Neutrophil (primary cell): ENCODE data around the gene PLA2G6.
"Not testable (repeated sequence)": the region's sequence is repeated elsewhere in the genome, so short reads cannot be mapped to it uniquely, and the experiment has no call there.

Experiments
- H3K27ac ChIP-seq: fragments of 200-600 bp; sonication (generic); 2 replicates; pipeline ENCODE4 v1.5.1; 2016; ENCODE audit warnings: mild to moderate bottlenecking, moderate library complexity
- H3K27me3 ChIP-seq: fragments of 200-600 bp; sonication (generic); 2 replicates; pipeline ENCODE4 v1.6.0; 2016; ENCODE audit warnings: mild to moderate bottlenecking
- H3K36me3 ChIP-seq: fragments of 200-600 bp; sonication (generic); 2 replicates; pipeline ENCODE4 v1.5.1; 2017
- H3K4me1 ChIP-seq, 2 experiments: fragments of 200-600 bp in 1 of 2; sonication (generic) in 1 of 2; 1 replicate in 1 of 2; 2 replicates in 1 of 2; pipeline versions ENCODE4 v1.5.1 to v1.6.1; 2013 to 2016; ENCODE audit warnings: low read depth in 1 of 2, low read length in 1 of 2, mild to moderate bottlenecking in 1 of 2, moderate library complexity in 1 of 2; ENCODE audit not compliant: control insufficient read depth in 1 of 2, insufficient read depth in 1 of 2
- H3K4me3 ChIP-seq, 2 experiments: fragments of 200-600 bp in 1 of 2; sonication (generic) in 1 of 2; 1 replicate in 1 of 2; 2 replicates in 1 of 2; pipeline ENCODE4 v1.5.1; 2013 to 2016; ENCODE audit warnings: low read depth in 1 of 2, low read length in 1 of 2, mild to moderate bottlenecking in 1 of 2, moderate library complexity in 1 of 2
- H3K9me3 ChIP-seq: fragments of 200-600 bp; sonication (generic); 2 replicates; pipeline ENCODE4 v1.5.1; 2016
- TF ChIP-seq, protein P1 (sequence below): fragments of 200-600 bp; sonication (generic); IDR thresholded peaks from 2 replicates; pipeline ENCODE4 v1.5.1; 2016; ENCODE audit warnings: antibody characterized with exemption

PLA2G6 gene

DNA sequence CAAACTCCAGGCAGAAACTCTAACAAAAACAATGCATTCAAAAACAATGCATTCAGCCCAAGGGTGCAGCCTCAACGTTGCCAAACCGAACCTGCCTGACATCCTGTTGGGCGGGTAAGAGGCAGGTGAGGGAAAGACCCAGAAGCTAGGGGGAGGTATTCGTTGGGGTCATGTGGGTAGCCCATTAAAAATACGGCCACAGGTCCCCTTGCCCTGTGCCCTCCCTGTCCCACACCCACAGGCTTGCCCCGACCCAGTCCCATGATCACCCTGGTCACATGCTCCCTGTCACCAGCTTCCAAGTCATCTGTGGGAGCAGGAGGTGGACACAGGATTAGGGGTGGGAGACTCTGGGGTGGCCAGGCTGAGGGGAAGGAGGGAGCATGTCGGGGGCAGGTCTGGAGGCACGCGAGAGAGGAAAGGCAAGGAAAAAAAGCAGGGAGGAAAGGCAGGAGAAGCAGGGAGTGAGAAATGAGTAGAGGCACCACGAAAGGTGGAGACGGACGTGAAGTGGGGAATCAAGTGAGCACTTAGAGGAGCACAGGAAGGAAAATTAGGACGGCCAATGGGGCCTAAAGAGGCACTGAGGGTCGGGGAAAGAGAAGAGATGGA lies 683 bp downstream of the PLA2G6 start:
- no peaks in the 10 kb centered on the region for H3K27me3 ChIP-seq
- peak overlapping the region; percentile 77 to 79 for H3K4me3 ChIP-seq
- TF ChIP-seq, protein P1, sequence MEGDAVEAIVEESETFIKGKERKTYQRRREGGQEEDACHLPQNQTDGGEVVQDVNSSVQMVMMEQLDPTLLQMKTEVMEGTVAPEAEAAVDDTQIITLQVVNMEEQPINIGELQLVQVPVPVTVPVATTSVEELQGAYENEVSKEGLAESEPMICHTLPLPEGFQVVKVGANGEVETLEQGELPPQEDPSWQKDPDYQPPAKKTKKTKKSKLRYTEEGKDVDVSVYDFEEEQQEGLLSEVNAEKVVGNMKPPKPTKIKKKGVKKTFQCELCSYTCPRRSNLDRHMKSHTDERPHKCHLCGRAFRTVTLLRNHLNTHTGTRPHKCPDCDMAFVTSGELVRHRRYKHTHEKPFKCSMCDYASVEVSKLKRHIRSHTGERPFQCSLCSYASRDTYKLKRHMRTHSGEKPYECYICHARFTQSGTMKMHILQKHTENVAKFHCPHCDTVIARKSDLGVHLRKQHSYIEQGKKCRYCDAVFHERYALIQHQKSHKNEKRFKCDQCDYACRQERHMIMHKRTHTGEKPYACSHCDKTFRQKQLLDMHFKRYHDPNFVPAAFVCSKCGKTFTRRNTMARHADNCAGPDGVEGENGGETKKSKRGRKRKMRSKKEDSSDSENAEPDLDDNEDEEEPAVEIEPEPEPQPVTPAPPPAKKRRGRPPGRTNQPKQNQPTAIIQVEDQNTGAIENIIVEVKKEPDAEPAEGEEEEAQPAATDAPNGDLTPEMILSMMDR: peak; percentile 11
- H3K27ac ChIP-seq: peak overlapping the region; percentile 98
- no peaks in the 10 kb centered on the region for H3K9me3 ChIP-seq
- peaks cover 38 to 42% of the 10 kb centered on the region in 2 experiments for H3K4me1 ChIP-seq
- H3K36me3 ChIP-seq: no peaks in the 10 kb centered on the region

DNA sequence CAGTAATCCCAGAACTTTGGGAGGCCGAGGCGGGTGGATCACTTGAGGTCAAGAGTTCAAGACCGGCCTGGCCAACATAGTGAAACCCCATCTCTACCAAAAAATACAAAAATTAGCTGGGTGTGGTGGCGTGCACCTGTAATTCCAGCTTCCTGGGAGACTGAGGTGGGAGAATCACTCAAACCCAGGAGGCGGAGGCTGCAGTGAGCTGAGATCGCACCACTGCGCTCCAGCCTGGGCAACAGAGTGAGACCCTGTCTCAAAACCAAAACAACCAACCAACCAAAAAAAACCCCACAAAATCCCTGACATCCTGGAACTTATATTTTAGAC lies 3.1 kb downstream of the PLA2G6 start:
- peaks cover 46 to 50% of the 10 kb centered on the region in 2 experiments for H3K4me1 ChIP-seq
- H3K27ac ChIP-seq: peak overlapping the region; percentile 98
- not testable (repeated sequence) for H3K27me3 ChIP-seq, H3K36me3 ChIP-seq, H3K9me3 ChIP-seq, H3K4me3 ChIP-seq

DNA sequence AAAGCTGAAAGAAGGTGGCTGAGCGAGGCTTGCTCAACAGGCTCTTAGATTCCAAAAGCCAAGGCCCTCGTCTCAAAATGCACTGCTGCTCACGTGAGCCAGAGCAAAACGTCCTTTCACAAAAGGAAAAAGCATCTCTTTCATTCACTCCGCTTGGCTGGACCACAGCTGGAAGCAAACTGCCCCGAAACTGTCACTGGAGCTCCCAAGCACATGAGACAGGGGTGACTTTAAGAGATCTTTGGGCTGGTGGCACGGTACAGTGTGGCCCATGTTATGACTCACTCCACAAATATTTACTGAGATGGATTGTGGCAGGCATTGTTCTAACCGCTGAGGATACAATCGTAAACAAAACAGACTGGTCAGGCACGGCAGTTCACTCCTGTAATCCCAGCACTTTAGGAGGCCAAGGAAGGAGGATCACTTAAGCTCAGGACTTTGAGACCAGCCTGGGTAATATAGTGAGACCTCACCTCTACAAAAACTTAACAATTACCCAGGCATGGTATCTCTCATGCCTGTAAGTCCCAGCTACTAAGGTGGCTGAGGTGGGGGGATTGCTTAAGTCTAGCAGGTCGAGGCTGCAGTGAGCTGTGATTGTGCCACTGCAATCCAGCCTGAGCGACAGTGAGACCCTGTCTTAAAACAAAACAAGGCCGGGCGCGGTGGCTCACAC lies 3.6 kb downstream of the PLA2G6 start:
- H3K4me3 ChIP-seq: no peak overlapping the region
- peaks cover 48 to 53% of the 10 kb centered on the region in 2 experiments for H3K4me1 ChIP-seq
- no peaks in the 10 kb centered on the region for H3K36me3 ChIP-seq
- H3K9me3 ChIP-seq: no peaks in the 10 kb centered on the region
- no peaks in the 10 kb centered on the region for H3K27me3 ChIP-seq
- TF ChIP-seq, protein P1: no peak
- peak overlapping the region; percentile 30 for H3K27ac ChIP-seq

DNA sequence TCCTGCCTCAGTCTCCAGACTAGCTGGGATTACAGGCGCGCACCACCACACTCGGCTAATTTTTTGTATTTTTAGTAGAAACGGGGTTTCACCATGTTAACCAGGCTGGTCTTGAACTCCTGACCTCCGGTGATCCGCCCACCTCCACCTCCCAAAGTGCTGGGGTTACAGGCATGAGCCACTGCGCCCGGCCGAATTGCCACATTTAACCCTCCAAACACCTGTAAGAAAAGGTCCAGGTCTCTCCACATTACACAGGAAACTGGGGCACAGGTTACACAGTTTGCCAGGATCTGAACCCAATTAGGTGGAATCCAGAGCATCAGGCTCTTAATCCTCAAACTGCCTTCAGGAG lies 4.1 kb downstream of the PLA2G6 start:
- H3K27ac ChIP-seq: peak overlapping the region; percentile 30
- not testable (repeated sequence) for H3K4me3 ChIP-seq, H3K9me3 ChIP-seq, H3K36me3 ChIP-seq, H3K27me3 ChIP-seq
- peaks cover 53 to 55% of the 10 kb centered on the region in 2 experiments for H3K4me1 ChIP-seq

DNA sequence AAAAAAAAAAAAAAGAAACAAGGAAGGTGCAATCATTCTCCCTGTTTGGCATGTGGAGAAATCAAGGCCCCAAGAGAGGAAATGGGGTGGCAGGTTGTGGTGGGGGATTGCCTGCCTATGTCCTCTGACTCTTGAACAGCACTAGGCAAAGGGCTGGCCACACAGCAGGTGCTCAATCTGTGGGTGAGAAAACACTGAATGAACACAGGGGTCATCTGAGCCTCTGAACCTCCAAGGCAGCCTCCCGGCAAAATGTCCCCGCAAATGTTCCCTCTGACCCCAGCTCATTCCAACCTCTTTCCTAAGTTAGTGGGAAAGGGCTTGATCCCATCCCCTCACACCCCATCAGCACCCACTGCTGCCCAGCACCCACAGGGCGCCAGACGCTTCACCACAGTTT lies 4.6 kb downstream of the PLA2G6 start:
- H3K9me3 ChIP-seq: no peaks in the 10 kb centered on the region
- H3K27ac ChIP-seq: peak overlapping the region; percentile 82
- no peaks in the 10 kb centered on the region for H3K36me3 ChIP-seq
- TF ChIP-seq, protein P1: no peak
- H3K4me3 ChIP-seq: peak overlapping the region in 1 of 2 experiments; percentile 17
- peaks cover 50 to 51% of the 10 kb centered on the region in 2 experiments for H3K4me1 ChIP-seq
- H3K27me3 ChIP-seq: no peaks in the 10 kb centered on the region

DNA sequence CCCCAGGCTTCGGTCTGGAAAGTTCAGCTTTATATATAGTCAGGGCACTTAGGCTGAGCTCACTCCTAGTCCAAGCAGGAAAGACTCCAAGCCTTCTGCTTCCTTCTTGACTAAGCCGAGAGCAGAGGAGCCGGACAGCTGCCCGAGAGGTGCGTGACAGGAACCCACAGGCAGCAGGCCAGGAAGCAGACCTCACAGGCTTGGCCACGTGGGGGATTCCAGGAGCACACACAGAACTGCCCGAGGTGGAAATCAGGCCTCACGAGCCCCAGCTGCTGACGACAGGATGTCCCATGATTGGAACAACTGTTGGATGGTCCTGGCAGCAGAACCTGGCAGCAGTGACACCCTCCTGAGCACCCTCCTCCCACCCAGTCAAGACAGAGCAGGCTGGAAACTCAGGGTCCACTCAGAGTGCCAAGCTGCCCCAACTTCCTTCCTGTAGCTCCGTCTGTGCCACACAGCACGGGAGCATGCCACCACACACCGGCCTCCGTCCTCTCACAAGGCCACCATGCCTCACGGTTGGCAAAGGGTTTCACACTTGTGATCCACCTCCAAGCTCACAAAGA lies 5.4 kb downstream of the PLA2G6 start:
- Histone ChIP-seq H3K27me3 (no peaks in the 10 kb centered on the region), H3K9me3 (no peaks in the 10 kb centered on the region), H3K27ac (peak overlapping the region; percentile 82), H3K4me1 (peaks cover 47% of the 10 kb centered on the region in 2 experiments), H3K4me3 (peak overlapping the region in 1 of 2 experiments; percentile 17), H3K36me3 (no peaks in the 10 kb centered on the region)
- TF ChIP-seq, protein P1: no peak
